SJCRH30 (cell line): ENCODE data around the gene DMD. TPM values are rescaled to one million over a fixed set of nuclear protein-coding genes. Genes with fewer than 3 reads are reported as not detected.
"Not testable (repeated sequence)": the region's sequence is repeated elsewhere in the genome, so short reads cannot be mapped to it uniquely, and the experiment has no call there.

Experiments used
- DNase-seq, 2 experiments: peaks; one replicate each; pipeline ENCODE4 v3.0.0-alpha.2; 2015 to 2020
- H3K27ac ChIP-seq: fragments of 250-450 bp; sonication (Bioruptor Pico); 2 replicates; pipeline ENCODE4 v1.5.1; 2020; ENCODE audit warnings: mild to moderate bottlenecking, moderate library complexity
- H3K27me3 ChIP-seq: fragments of 250-450 bp; sonication (Bioruptor Pico); 2 replicates; pipeline ENCODE4 v1.5.1; 2020; ENCODE audit warnings: mild to moderate bottlenecking, moderate library complexity
- H3K36me3 ChIP-seq: fragments of 250-450 bp; sonication (Bioruptor Pico); 2 replicates; pipeline ENCODE4 v1.5.1; 2020; ENCODE audit warnings: mild to moderate bottlenecking, moderate library complexity
- H3K4me1 ChIP-seq: fragments of 250-450 bp; sonication (Bioruptor Pico); 2 replicates; pipeline ENCODE4 v1.5.1; 2020; ENCODE audit warnings: mild to moderate bottlenecking, moderate library complexity
- H3K4me3 ChIP-seq: fragments of 250-450 bp; sonication (Bioruptor Pico); 2 replicates; pipeline ENCODE4 v1.5.1; 2020; ENCODE audit warnings: mild to moderate bottlenecking, moderate library complexity
- H3K9me3 ChIP-seq: fragments of 250-450 bp; sonication (Bioruptor Pico); replicated peaks from 2 replicates; pipeline ENCODE4 v1.5.1; 2020; ENCODE audit warnings: mild to moderate bottlenecking, moderate library complexity
- total RNA-seq: library from RNA; depleted of rRNA; stranded (reverse); fragments of >200 nt; shearing (Covaris generic); gene quantifications from 2 replicates; pipeline ENCODE4 v1.2.3, GENCODE V29; 2014

DMD gene
- total RNA-seq, 1 experiment from 2014 or later, result 94.8 TPM

GRCh38 chrX:32528451-32528850, 682.9 kb downstream of the DMD start:
- not testable (repeated sequence) for H3K36me3 ChIP-seq, H3K27me3 ChIP-seq, DNase-seq, H3K9me3 ChIP-seq, H3K4me3 ChIP-seq, H3K27ac ChIP-seq, H3K4me1 ChIP-seq

- Histone ChIP-seq H3K27ac (no peak overlapping the region), H3K4me1 (no peaks in the 10 kb centered on the region), H3K36me3 (no peaks in the 10 kb centered on the region), H3K9me3 (no peaks in the 10 kb centered on the region), H3K4me3 (no peak overlapping the region), H3K27me3 (no peaks in the 10 kb centered on the region)
- DNase-seq, result no peak
Observed at GRCh38 chrX:32525234-32525633, 686.1 kb downstream of the DMD start.

- H3K36me3 ChIP-seq, result no peaks in the 10 kb centered on the region
- no peak overlapping the region for H3K4me3 ChIP-seq
- H3K4me1 ChIP-seq, result no peaks in the 10 kb centered on the region
- no peaks in the 10 kb centered on the region for H3K27me3 ChIP-seq
- no peaks in the 10 kb centered on the region for H3K9me3 ChIP-seq
- no peak for DNase-seq
- H3K27ac ChIP-seq, result no peak overlapping the region
Observed at GRCh38 chrX:32524385-32524784, 687.0 kb downstream of the DMD start.

- Histone ChIP-seq H3K36me3 (no peaks in the 10 kb centered on the region), H3K4me3 (no peak overlapping the region), H3K27ac (no peak overlapping the region), H3K9me3 (no peaks in the 10 kb centered on the region), H3K27me3 (no peaks in the 10 kb centered on the region), H3K4me1 (no peaks in the 10 kb centered on the region)
- DNase-seq, result no peak
Observed at GRCh38 chrX:32520789-32521188, 690.6 kb downstream of the DMD start.

- no peak for DNase-seq
- Histone ChIP-seq H3K27me3 (no peaks in the 10 kb centered on the region), H3K4me3 (no peak overlapping the region), H3K36me3 (no peaks in the 10 kb centered on the region), H3K9me3 (no peaks in the 10 kb centered on the region), H3K4me1 (no peaks in the 10 kb centered on the region), H3K27ac (no peak overlapping the region)
Observed at GRCh38 chrX:32514986-32515385, 696.4 kb downstream of the DMD start.

GRCh38 chrX:32501606-32502005, 709.7 kb downstream of the DMD start:
- no peak overlapping the region for H3K4me3 ChIP-seq
- no peaks in the 10 kb centered on the region for H3K36me3 ChIP-seq
- no peak overlapping the region for H3K27ac ChIP-seq
- no peaks in the 10 kb centered on the region for H3K27me3 ChIP-seq
- no peak for DNase-seq
- H3K9me3 ChIP-seq, result no peaks in the 10 kb centered on the region
- no peaks in the 10 kb centered on the region for H3K4me1 ChIP-seq

- Histone ChIP-seq H3K36me3 (no peaks in the 10 kb centered on the region), H3K27me3 (no peaks in the 10 kb centered on the region), H3K27ac (no peak overlapping the region), H3K4me1 (no peaks in the 10 kb centered on the region), H3K4me3 (no peak overlapping the region), H3K9me3 (no peaks in the 10 kb centered on the region)
- no peak for DNase-seq
Observed at GRCh38 chrX:32496671-32497070, 714.7 kb downstream of the DMD start.

- no peaks in the 10 kb centered on the region for H3K4me1 ChIP-seq
- no peak overlapping the region for H3K4me3 ChIP-seq
- no peaks in the 10 kb centered on the region for H3K9me3 ChIP-seq
- no peaks in the 10 kb centered on the region for H3K27me3 ChIP-seq
- H3K36me3 ChIP-seq, result no peaks in the 10 kb centered on the region
- DNase-seq, result no peak
- H3K27ac ChIP-seq, result no peak overlapping the region
Observed at GRCh38 chrX:32495855-32496254, 715.5 kb downstream of the DMD start.

GRCh38 chrX:32489125-32489524, 722.2 kb downstream of the DMD start:
- no peak for DNase-seq
- no peaks in the 10 kb centered on the region for H3K36me3 ChIP-seq
- no peaks in the 10 kb centered on the region for H3K9me3 ChIP-seq
- H3K4me1 ChIP-seq, result no peaks in the 10 kb centered on the region
- H3K27me3 ChIP-seq, result no peaks in the 10 kb centered on the region
- no peak overlapping the region for H3K4me3 ChIP-seq
- no peak overlapping the region for H3K27ac ChIP-seq

GRCh38 chrX:32483534-32484136, 727.7 kb downstream of the DMD start:
- Histone ChIP-seq H3K27ac (no peak overlapping the region), H3K4me1 (no peaks in the 10 kb centered on the region), H3K36me3 (no peaks in the 10 kb centered on the region), H3K27me3 (no peaks in the 10 kb centered on the region), H3K9me3 (no peaks in the 10 kb centered on the region), H3K4me3 (no peak overlapping the region)
- DNase-seq, result peak in 1 of 2 experiments; percentile 16

GRCh38 chrX:32480019-32480418, 731.3 kb downstream of the DMD start:
- Histone ChIP-seq H3K4me3 (no peak overlapping the region), H3K4me1 (no peaks in the 10 kb centered on the region), H3K9me3 (no peaks in the 10 kb centered on the region), H3K27ac (no peak overlapping the region), H3K36me3 (no peaks in the 10 kb centered on the region), H3K27me3 (no peaks in the 10 kb centered on the region)
- no peak for DNase-seq

GRCh38 chrX:32472364-32472763, 739.0 kb downstream of the DMD start:
- Histone ChIP-seq H3K4me3 (no peak overlapping the region), H3K36me3 (no peaks in the 10 kb centered on the region), H3K4me1 (no peaks in the 10 kb centered on the region), H3K9me3 (no peaks in the 10 kb centered on the region), H3K27ac (no peak overlapping the region), H3K27me3 (no peaks in the 10 kb centered on the region)
- no peak for DNase-seq

GRCh38 chrX:32455704-32456103, 755.6 kb downstream of the DMD start:
- Histone ChIP-seq H3K27ac (no peak overlapping the region), H3K4me3 (no peak overlapping the region), H3K9me3 (no peaks in the 10 kb centered on the region), H3K36me3 (no peaks in the 10 kb centered on the region), H3K27me3 (no peaks in the 10 kb centered on the region), H3K4me1 (no peaks in the 10 kb centered on the region)
- no peak for DNase-seq

GRCh38 chrX:32451954-32452695, 759.2 kb downstream of the DMD start:
- Histone ChIP-seq H3K36me3 (no peaks in the 10 kb centered on the region), H3K4me3 (no peak overlapping the region), H3K9me3 (no peaks in the 10 kb centered on the region), H3K4me1 (no peaks in the 10 kb centered on the region), H3K27ac (no peak overlapping the region), H3K27me3 (no peaks in the 10 kb centered on the region)
- no peak for DNase-seq

GRCh38 chrX:32448945-32449344, 762.4 kb downstream of the DMD start:
- H3K27me3 ChIP-seq, result no peaks in the 10 kb centered on the region
- H3K27ac ChIP-seq, result no peak overlapping the region
- no peak for DNase-seq
- no peak overlapping the region for H3K4me3 ChIP-seq
- H3K9me3 ChIP-seq, result no peaks in the 10 kb centered on the region
- H3K4me1 ChIP-seq, result no peaks in the 10 kb centered on the region
- no peaks in the 10 kb centered on the region for H3K36me3 ChIP-seq

- no peaks in the 10 kb centered on the region for H3K4me1 ChIP-seq
- H3K4me3 ChIP-seq, result no peak overlapping the region
- no peaks in the 10 kb centered on the region for H3K27me3 ChIP-seq
- no peaks in the 10 kb centered on the region for H3K36me3 ChIP-seq
- H3K27ac ChIP-seq, result no peak overlapping the region
- H3K9me3 ChIP-seq, result no peaks in the 10 kb centered on the region
- DNase-seq, result no peak
Observed at GRCh38 chrX:32448320-32448719, 763.0 kb downstream of the DMD start.
